ENCODE results near the gene CSH2.

DNA sequence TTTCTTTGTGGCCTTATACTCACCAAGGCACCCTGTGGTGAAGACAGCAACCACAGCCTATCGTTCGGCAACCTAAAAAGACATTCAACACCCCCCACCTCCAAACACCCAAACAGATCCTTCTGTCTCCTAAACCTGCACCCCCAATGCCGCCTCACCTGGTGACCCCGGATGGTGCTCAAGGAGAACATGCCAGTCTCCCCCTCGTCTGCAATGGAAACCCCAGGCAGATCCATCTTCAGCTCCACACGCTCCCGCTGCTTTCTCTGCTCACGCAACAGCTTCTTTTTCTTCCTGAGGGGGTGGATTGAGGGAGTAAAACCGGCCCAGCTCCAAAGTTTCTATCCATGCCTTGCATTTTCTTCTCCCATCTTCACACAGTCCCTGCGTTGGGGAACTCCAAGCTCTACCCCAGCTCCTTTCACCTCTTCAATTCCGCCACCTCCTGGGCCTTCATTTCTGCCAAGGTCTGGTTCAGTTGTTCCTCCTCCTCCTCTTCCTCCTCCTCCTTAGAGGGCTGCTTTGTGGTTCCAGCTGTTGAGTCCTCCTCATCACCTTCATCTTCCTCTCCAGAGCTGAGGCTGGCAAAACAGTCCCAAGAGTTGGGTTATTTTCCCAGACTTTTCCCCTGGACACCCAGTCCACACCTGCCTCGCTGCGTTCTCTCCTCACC is 49.7 kb downstream of the CSH2 start:
- TF ChIP-seq, protein P1, sequence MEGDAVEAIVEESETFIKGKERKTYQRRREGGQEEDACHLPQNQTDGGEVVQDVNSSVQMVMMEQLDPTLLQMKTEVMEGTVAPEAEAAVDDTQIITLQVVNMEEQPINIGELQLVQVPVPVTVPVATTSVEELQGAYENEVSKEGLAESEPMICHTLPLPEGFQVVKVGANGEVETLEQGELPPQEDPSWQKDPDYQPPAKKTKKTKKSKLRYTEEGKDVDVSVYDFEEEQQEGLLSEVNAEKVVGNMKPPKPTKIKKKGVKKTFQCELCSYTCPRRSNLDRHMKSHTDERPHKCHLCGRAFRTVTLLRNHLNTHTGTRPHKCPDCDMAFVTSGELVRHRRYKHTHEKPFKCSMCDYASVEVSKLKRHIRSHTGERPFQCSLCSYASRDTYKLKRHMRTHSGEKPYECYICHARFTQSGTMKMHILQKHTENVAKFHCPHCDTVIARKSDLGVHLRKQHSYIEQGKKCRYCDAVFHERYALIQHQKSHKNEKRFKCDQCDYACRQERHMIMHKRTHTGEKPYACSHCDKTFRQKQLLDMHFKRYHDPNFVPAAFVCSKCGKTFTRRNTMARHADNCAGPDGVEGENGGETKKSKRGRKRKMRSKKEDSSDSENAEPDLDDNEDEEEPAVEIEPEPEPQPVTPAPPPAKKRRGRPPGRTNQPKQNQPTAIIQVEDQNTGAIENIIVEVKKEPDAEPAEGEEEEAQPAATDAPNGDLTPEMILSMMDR (IDR thresholded peaks at IDR 0.05), result no peak
- no peak for TF ChIP-seq POLR2A (IDR thresholded peaks at IDR 0.05)
